Neural progenitor cell (in vitro differentiated cells): ENCODE measurements around the gene GOLGA6L2. TPM values are rescaled to one million over a fixed set of nuclear protein-coding genes. Genes with fewer than 3 reads are reported as not detected.

Experiments used
- DNase-seq: peaks from one replicate; pipeline ENCODE4 v3.0.0-alpha.2; 2016; ENCODE audit warnings: low spot score
- H2AFZ ChIP-seq: fragments of 200-600 bp; sonication (generic); replicated peaks from 2 replicates; pipeline ENCODE4 v1.6.1; 2016; ENCODE audit warnings: antibody characterized with exemption
- H3F3A ChIP-seq: fragments of 200-600 bp; sonication (generic); 2 replicates; pipeline ENCODE4 v1.6.1; 2016; ENCODE audit warnings: antibody characterized with exemption, low read depth
- H3K27ac ChIP-seq: fragments of 200-600 bp; sonication (generic); 2 replicates; pipeline ENCODE4 v1.5.1; 2016; ENCODE audit warnings: mild to moderate bottlenecking
- H3K27me3 ChIP-seq: fragments of 200-600 bp; sonication (generic); 2 replicates; pipeline ENCODE4 v1.6.1; 2016; ENCODE audit warnings: mild to moderate bottlenecking, moderate library complexity
- H3K36me3 ChIP-seq: fragments of 200-600 bp; sonication (generic); 2 replicates; pipeline ENCODE4 v1.5.1; 2016
- H3K4me1 ChIP-seq: fragments of 200-600 bp; sonication (generic); 2 replicates; pipeline ENCODE4 v1.6.1; 2016; ENCODE audit warnings: mixed run types
- H3K4me2 ChIP-seq: fragments of 200-600 bp; sonication (generic); 2 replicates; pipeline ENCODE4 v1.6.1; 2016
- H3K4me3 ChIP-seq: fragments of 200-600 bp; sonication (generic); 2 replicates; pipeline ENCODE4 v1.5.1; 2016
- H3K79me2 ChIP-seq: fragments of 200-600 bp; sonication (generic); 2 replicates; pipeline ENCODE4 v1.6.1; 2016; ENCODE audit warnings: low read depth
- H3K9ac ChIP-seq: fragments of 200-600 bp; sonication (generic); 2 replicates; pipeline ENCODE4 v1.6.1; 2016
- H3K9me3 ChIP-seq: fragments of 200-600 bp; sonication (generic); 2 replicates; pipeline ENCODE4 v1.5.1; 2016; ENCODE audit warnings: low read depth
- H4K20me1 ChIP-seq: fragments of 200-600 bp; sonication (generic); 2 replicates; pipeline ENCODE4 v1.6.1; 2016; ENCODE audit warnings: low read depth
- H3K27ac Mint-ChIP-seq: 3 replicates; pipeline ENCODE4 v1.8.0; 2021; ENCODE audit warnings: mixed read lengths
- H3K27me3 Mint-ChIP-seq: 2 replicates; pipeline ENCODE4 v1.8.0; 2022; ENCODE audit warnings: low read depth, mild to moderate bottlenecking, inconsistent platforms, moderate library complexity, mixed read lengths; ENCODE audit not compliant: insufficient read depth
- H3K36me3 Mint-ChIP-seq: 3 replicates; pipeline ENCODE4 v1.8.0; 2021; ENCODE audit warnings: mixed read lengths
- H3K4me1 Mint-ChIP-seq: 3 replicates; pipeline ENCODE4 v1.8.0; 2021; ENCODE audit warnings: mixed read lengths
- H3K4me3 Mint-ChIP-seq: 3 replicates; pipeline ENCODE4 v1.8.0; 2021; ENCODE audit warnings: mild to moderate bottlenecking, moderate library complexity, mixed read lengths
- H3K9me3 Mint-ChIP-seq: 3 replicates; pipeline ENCODE4 v1.8.0; 2020; ENCODE audit warnings: mixed read lengths
- CTCF ChIP-seq: fragments of 200-600 bp; sonication (generic); IDR thresholded peaks from 2 replicates; pipeline ENCODE4 v1.5.1; 2017; ENCODE audit warnings: antibody characterized with exemption, mild to moderate bottlenecking
- EZH2 ChIP-seq: fragments of 200-600 bp; sonication (generic); IDR thresholded peaks from 2 replicates; pipeline ENCODE4 v1.6.1; 2017; ENCODE audit warnings: antibody characterized with exemption, mild to moderate bottlenecking, moderate library complexity
- EZH2phosphoT487 ChIP-seq: fragments of 200-600 bp; sonication (generic); IDR thresholded peaks from 2 replicates; pipeline ENCODE4 v1.6.1; 2017; ENCODE audit warnings: antibody characterized with exemption
- total RNA-seq: library from RNA; depleted of rRNA; stranded (reverse); fragments of >200 nt; gene quantifications from 2 replicates; pipeline ENCODE4 v1.2.3, GENCODE V29; 2015; ENCODE audit warnings: low replicate concordance

Gene GOLGA6L2
- total RNA-seq, 1 donor from 2014 or later, result not detected

DNA sequence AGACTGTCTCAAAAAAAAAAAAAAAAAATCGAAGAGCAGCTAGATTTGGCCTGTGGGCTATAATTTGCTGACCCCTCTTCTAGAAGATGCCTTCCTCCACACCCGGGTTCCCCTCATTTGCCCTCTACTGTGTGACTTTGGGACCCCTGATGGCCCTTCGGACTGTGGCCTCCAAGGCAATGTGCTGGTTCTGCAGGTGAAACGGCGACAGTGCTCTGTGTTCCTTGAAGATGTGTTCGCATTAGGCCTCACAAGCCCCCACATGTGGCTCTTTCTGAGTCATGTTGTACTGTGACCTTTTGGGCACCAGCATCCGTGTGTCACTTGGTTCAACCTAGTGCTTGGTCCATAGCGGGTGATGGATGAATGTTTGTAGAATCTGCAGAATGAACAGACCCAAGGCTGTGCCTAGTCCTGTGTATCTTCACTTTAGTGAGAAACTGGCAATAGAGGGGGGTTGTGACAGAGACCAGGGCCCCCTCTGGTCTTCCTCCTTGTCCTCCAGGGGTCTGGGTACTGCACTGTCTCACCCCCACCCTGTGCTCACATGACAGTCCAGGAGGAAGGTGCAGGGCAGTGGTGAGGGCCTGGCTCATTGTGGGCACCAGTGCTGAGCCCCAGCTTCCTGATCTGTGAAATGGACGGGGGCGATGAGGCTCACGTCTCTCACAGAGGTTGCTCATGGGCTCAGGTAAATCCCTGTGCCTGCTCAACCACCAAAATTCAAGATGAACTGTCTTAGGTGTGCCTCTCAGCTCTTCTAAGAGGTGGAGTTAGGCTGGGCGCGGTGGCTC lies 22.7 kb downstream of the GOLGA6L2 start:
- Histone ChIP-seq H3K27me3 (no peaks in the 10 kb centered on the region), H3K79me2 (no peaks in the 10 kb centered on the region), H3K4me2 (no peak overlapping the region), H2AFZ (no peak overlapping the region), H3K9ac (no peak overlapping the region), H3K9me3 (no peaks in the 10 kb centered on the region), H3K36me3 (no peaks in the 10 kb centered on the region), H3F3A (no peaks in the 10 kb centered on the region), H4K20me1 (no peaks in the 10 kb centered on the region), H3K27ac (no peak overlapping the region), H3K4me1 (no peaks in the 10 kb centered on the region), H3K4me3 (no peak overlapping the region)
- H3K4me3 Mint-ChIP-seq, result no peak overlapping the region
- H3K9me3 Mint-ChIP-seq, result peaks cover 14% of the 10 kb centered on the region
- DNase-seq, result no peak
- H3K27ac Mint-ChIP-seq, result no peak overlapping the region
- peaks cover 7% of the 10 kb centered on the region for H3K27me3 Mint-ChIP-seq
- no peaks in the 10 kb centered on the region for H3K36me3 Mint-ChIP-seq
- H3K4me1 Mint-ChIP-seq, result peaks cover 2% of the 10 kb centered on the region
- TF ChIP-seq EZH2phosphoT487, result no peak
- TF ChIP-seq CTCF, result no peak
- no peak for TF ChIP-seq EZH2

GRCh38 chr15:23422946-23423708 lies 23.9 kb downstream of the GOLGA6L2 start:
- Mint-ChIP-seq H3K27ac (no peak overlapping the region), H3K9me3 (peaks cover 14% of the 10 kb centered on the region)

More at GRCh38 chr15:23422946-23423708, 23.9 kb downstream of the GOLGA6L2 start:
- no peak overlapping the region for H2AFZ ChIP-seq
- no peak overlapping the region for H3K27ac ChIP-seq
- H3K27me3 Mint-ChIP-seq, result peaks cover 7% of the 10 kb centered on the region
- H3K9me3 ChIP-seq, result no peaks in the 10 kb centered on the region
- H3K4me1 Mint-ChIP-seq, result peaks cover 2% of the 10 kb centered on the region
- TF ChIP-seq EZH2phosphoT487, result no peak
- TF ChIP-seq CTCF, result no peak
- no peak for TF ChIP-seq EZH2
- no peaks in the 10 kb centered on the region for H3K79me2 ChIP-seq
- no peaks in the 10 kb centered on the region for H4K20me1 ChIP-seq
- H3K36me3 Mint-ChIP-seq, result no peaks in the 10 kb centered on the region
- H3K27me3 ChIP-seq, result no peaks in the 10 kb centered on the region
- no peaks in the 10 kb centered on the region for H3K4me1 ChIP-seq
- no peaks in the 10 kb centered on the region for H3F3A ChIP-seq
- H3K4me2 ChIP-seq, result no peak overlapping the region
- H3K9ac ChIP-seq, result no peak overlapping the region
- H3K36me3 ChIP-seq, result no peaks in the 10 kb centered on the region
- no peak overlapping the region for H3K4me3 Mint-ChIP-seq
- no peak overlapping the region for H3K4me3 ChIP-seq
- DNase-seq, result no peak
